Brain microvascular endothelial cell (primary cell): ENCODE results near the gene DFFB.

Experiments
- DNase-seq: peaks from one replicate; pipeline ENCODE4 v3.0.0-alpha.2; 2020
- H3K27ac ChIP-seq: fragments of 250-450 bp; sonication (Bioruptor Pico); 2 replicates; pipeline ENCODE4 v1.5.1; 2020; ENCODE audit warnings: mild to moderate bottlenecking, moderate library complexity
- H3K27me3 ChIP-seq: fragments of 250-450 bp; sonication (Bioruptor Pico); replicated peaks from 2 replicates; pipeline ENCODE4 v1.5.1; 2020; ENCODE audit warnings: mild to moderate bottlenecking
- H3K36me3 ChIP-seq: fragments of 250-450 bp; sonication (Bioruptor Pico); replicated peaks from 2 replicates; pipeline ENCODE4 v1.5.1; 2020; ENCODE audit warnings: mild to moderate bottlenecking
- H3K4me3 ChIP-seq: 2 replicates; pipeline ENCODE4 v1.5.1; 2011; ENCODE audit warnings: low read depth, mild to moderate bottlenecking, control low read depth, low read length, moderate library complexity
- CTCF ChIP-seq: IDR thresholded peaks from 2 replicates; pipeline ENCODE4 v1.5.1; 2011; ENCODE audit warnings: low read depth, mild to moderate bottlenecking, moderate library complexity, low read length, control low read depth, inconsistent platforms; ENCODE audit errors: missing control alignments
- in situ Hi-C: cut with HindIII; loops from 2 replicates; pipeline ENCODE4 v1.10.0; 2017; ENCODE audit warnings: low sequenced_read_pairs, low pct_ligation_motif_present

Gene DFFB

GRCh38 chr1:3922201-3922725 is 65.0 kb downstream of the DFFB start:
- H3K36me3 ChIP-seq: no peaks in the 10 kb centered on the region
- in situ Hi-C loops: no loop called here
- no peak overlapping the region for H3K27ac ChIP-seq
- no peak for DNase-seq
- no peaks in the 10 kb centered on the region for H3K27me3 ChIP-seq
- no peak overlapping the region for H3K4me3 ChIP-seq
- TF ChIP-seq CTCF: no peak

GRCh38 chr1:3922851-3923250 is 65.6 kb downstream of the DFFB start:
- Histone ChIP-seq H3K36me3 (no peaks in the 10 kb centered on the region), H3K27me3 (no peaks in the 10 kb centered on the region), H3K4me3 (no peak overlapping the region), H3K27ac (no peak overlapping the region)
- DNase-seq: no peak
- in situ Hi-C loops: no loop called here
- no peak for TF ChIP-seq CTCF

GRCh38 chr1:3923378-3924185 is 66.3 kb downstream of the DFFB start:
- H3K4me3 ChIP-seq: no peak overlapping the region
- TF ChIP-seq CTCF: no peak
- no peaks in the 10 kb centered on the region for H3K36me3 ChIP-seq
- H3K27ac ChIP-seq: no peak overlapping the region
- DNase-seq: no peak
- H3K27me3 ChIP-seq: no peaks in the 10 kb centered on the region
- in situ Hi-C loops: no loop called here

GRCh38 chr1:3924186-3924824 is 67.0 kb downstream of the DFFB start:
- H3K27me3 ChIP-seq: no peaks in the 10 kb centered on the region

GRCh38 chr1:3924825-3925220 is 67.5 kb downstream of the DFFB start:
- DNase-seq: no peak
- H3K4me3 ChIP-seq: no peak overlapping the region
- in situ Hi-C loops: no loop called here

More at GRCh38 chr1:3924186-3924824, 67.0 kb downstream of the DFFB start:
- no peak for TF ChIP-seq CTCF
- in situ Hi-C loops: no loop called here
- H3K27ac ChIP-seq: no peak overlapping the region
- no peak overlapping the region for H3K4me3 ChIP-seq
- no peak for DNase-seq
- H3K36me3 ChIP-seq: no peaks in the 10 kb centered on the region

More at GRCh38 chr1:3924825-3925220, 67.5 kb downstream of the DFFB start:
- H3K36me3 ChIP-seq: no peaks in the 10 kb centered on the region
- H3K27me3 ChIP-seq: no peaks in the 10 kb centered on the region
- H3K27ac ChIP-seq: no peak overlapping the region
- TF ChIP-seq CTCF: no peak
